ENCODE measurements around the gene RUBCNL.
"Not testable (repeated sequence)": the region's sequence is repeated elsewhere in the genome, so short reads cannot be mapped to it uniquely, and the experiment has no call there.

Gene RUBCNL

GRCh38 chr13:46373623-46374022, 13.4 kb downstream of the RUBCNL start:
- no peak for DNase-seq

DNA sequence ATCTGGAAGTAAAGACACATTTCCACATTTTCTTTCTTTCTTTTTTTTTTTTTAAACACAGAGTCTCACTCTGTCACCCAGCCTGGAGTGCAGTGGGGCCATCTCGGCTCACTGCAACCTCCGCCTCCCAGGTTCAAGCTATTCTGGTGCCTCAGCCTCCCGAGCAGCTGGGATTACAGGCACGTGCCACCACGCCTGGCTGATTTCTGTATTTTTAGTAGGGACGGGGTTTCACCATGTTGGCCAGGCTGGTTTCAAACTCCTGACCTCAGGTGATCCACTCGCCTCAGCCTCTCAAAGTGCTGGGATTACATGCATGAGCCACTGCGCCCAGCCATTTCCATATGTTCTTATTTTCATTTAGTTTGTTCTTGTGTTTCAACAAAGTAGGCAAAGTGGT, 14.1 kb downstream of the RUBCNL start:
- DNase-seq, result not testable (repeated sequence)

GRCh38 chr13:46372071-46372470, 15.0 kb downstream of the RUBCNL start:
- DNase-seq, result no peak

- DNase-seq, result no peak
Observed at GRCh38 chr13:46369506-46370277, 17.4 kb downstream of the RUBCNL start.

DNA sequence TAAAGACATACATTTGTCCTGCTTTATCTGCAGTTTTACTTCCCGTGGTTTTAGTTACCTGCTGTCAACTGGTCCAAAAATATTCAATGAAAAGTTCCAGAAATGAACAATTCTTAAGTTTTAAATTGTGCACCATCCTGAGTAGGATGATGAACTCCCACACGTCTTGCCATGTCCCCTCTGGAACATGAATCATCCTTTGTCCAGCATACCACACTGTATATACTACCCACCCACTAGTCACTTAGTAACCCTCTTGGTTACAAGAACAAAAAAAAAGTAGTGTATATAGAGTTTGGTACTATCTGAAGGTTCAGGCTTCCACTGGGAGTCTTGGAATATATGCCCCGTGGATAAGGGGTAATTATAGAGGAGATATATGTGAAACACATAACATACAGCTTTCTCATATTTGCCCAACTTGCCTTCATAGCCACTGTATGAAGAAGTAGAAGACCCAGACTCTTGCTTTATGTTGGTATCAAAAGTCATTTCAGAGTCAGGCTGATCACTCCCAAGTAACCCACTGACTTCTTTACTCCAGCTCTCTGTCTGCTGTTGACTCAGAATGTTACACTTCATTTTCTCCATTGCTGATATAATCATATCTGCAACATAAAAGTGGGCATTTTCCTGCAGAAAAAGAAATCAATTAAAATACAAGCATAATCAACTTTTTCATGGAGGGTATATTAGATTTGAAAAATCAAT, 19.3 kb downstream of the RUBCNL start:
- DNase-seq, result no peak

DNA sequence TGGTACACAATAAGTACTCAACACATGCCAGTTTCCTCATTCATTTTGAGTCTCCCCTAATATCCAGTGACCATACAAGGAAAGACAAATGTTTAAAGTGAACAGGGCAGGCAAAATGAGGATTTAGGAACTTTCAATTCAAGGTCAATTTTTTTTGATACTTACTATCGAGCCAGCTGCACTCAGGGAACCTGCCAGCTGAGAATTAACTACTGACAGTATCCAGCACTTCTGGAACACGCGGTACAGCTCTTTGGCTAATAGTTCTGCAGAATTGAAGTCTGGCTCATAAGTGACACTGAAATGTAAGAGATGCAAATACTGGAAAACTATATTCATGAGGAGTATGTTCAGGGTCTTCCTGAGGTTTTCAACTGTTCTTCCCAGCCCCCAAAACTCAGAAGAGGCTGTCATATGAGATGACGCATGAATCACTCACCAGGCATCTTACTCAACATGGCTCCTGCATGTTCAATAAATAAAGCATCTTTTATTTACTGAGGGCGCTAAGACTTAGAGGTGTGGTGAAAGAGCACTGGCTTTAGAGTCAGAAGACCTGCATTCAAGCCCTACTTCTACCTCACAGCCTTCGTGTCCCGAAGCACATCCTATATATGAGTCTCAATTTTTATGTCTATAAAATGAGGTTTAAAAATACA, 25.6 kb downstream of the RUBCNL start:
- DNase-seq, result no peak

GRCh38 chr13:46360604-46361003, 26.4 kb downstream of the RUBCNL start:
- no peak for DNase-seq

- no peak for DNase-seq
Observed at GRCh38 chr13:46359714-46360113, 27.3 kb downstream of the RUBCNL start.

- DNase-seq, result no peak
Observed at GRCh38 chr13:46355901-46356590, 31.0 kb downstream of the RUBCNL start.

DNA sequence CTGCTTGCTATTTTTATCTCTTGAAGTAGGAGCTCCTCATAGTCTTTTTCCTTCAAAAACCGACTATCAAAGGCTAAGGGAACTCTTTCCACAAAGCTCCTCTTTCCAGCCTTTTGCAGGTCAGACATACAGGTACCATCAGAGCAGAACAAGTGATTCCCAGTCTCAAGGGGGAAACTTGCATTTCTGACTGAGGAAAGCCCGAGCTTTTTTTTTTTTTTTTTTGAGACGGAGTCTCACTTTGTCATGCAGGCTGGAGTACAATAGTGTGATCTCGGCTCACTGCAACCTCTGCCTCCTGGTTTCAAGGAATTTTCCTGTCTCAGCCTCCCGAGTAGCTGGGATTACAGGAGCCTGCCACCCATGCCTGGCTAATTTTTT, 32.0 kb downstream of the RUBCNL start:
- DNase-seq, result no peak

- DNase-seq, result no peak
Observed at GRCh38 chr13:46354156-46355087, 32.6 kb downstream of the RUBCNL start.

DNA sequence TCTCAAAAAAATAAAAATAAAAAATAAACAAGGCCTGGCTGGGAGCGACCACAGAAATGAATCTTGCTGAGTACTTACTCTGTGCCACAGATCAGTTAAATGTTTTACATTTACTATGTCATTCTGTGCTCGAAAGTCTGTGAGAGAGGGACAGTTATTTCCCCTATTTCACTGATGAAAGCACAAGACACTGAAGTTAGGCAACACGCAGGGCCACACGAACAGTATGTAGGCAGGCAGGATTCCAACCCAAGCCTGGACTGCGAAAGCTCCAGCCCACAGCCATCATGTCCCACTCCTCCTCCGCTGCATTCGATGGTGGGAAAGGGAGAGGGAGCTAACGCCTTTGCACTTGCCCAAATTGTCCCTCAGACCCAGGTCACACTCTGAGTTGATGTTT, 34.2 kb downstream of the RUBCNL start:
- no peak for DNase-seq

- no peak for DNase-seq
Observed at GRCh38 chr13:46350003-46350402, 37.0 kb downstream of the RUBCNL start.

- DNase-seq, result no peak
Observed at GRCh38 chr13:46348961-46349360, 38.1 kb downstream of the RUBCNL start.

DNA sequence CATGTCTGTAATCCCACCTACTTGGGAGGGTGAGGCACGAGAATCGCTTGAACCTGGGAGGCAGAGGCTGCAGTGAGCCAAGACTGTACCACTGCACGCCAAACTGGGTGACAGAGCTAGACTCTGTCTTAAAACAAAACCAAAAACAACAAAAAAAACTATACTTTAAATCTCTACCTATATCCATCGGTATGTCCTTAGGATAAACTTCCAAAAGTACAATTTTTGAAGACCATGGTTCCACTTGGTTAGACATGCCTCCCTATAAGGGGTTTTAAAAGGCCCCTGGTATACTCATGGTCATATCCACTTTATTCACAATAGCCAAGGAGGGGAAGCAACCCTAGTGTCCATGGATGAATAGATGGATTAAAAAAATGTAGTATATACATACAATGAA, 39.8 kb downstream of the RUBCNL start:
- no peak for DNase-seq

DNA sequence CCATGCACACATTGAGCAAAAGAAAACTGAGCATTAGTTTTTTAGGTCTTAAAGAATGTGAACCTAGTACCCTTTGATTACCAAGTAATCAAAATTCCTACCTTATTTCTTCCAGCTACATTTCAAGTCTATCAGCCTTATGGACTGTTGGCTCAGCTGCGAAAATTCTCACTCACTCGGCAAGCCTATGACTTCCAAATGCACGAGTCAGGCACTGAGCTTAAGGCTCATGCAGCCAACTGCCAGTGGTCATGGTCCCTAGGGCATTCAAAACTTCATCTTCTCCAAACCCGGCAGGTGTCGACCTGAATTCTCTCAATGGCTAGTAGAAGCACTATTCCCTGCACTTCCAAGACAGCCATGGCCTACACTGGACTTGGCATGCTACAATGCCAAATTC, 41.2 kb downstream of the RUBCNL start:
- no peak for DNase-seq

DNA sequence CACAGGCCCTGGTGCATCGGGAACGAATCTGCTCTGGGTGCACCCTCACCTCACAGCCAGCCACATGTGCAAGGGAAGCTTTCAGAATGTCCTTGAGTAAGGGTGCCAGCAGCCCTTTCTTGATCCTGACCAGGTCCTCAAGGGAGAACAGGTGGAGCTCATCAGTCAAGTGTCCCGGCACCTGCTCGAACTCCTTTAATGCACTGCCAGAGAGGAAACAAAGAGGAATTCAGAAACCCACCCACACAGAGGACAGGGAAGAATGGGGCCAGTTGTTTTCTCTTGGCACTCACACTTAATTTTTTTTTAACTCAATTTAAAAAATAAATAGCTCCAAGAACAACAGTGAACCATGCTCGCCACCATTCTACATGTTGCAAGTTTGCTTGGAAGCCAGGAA, 41.7 kb downstream of the RUBCNL start:
- peak; percentile 37 for DNase-seq

DNA sequence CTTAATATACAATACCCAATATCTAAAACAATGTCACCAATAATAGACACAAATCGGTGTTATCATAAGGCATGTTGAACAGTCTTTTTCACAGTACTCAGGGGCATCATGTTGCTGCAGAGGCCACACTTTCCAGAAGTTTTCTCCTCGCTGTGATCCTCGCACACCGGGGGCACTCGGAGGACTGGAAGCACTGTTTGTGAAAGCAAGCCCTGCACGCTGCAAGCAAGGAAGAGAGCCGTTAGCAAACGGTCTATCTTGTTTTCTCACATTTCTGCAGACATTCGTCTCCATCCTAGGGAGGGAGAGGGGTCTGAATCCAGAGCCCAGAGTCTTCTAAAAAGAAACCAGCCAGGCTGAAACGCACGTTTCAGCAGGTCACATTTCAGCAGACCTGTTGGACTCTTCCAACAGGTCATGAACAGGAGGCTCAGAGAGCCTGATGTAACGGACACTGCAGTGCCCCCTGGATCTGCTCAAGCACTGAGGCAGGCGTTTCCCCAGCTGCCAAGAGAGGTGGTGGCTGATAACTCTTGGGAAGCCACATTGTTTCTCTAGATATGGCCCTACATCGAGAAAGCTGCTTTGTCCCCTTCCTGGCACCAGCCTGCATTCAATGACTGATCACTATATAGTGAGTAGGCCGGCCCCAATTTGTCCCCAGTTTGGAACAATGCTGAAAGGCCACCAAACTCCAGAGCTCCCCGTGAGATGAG, 43.6 kb downstream of the RUBCNL start:
- DNase-seq, result no peak

GRCh38 chr13:46342538-46342937, 44.5 kb downstream of the RUBCNL start:
- DNase-seq, result no peak

DNA sequence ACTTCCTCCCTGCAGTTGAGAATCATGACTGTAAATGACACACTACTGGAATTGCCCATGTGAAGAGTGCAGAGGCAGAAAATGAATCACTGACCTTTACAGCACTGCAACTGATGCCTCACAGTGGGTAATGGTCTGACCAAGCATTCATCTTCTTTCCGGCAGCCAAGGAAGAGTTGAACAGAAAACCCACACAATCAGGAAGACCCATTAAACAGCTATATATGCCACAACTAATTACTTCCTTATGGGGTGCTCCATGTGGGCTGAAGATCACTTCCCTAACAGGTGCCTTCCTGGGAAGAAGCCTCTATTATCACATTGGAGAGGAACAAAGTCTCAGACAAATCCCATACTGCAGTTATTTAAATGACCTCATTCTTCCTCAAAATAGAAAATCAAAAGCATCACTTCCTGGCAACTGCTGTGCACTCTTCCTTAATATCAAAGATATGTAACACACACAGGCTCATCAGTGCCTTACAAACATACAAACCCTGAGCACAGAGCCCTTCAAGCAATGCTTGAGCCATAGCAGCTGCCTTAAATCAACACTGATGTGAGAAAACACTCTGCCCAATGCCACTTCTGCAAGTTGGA, 45.8 kb downstream of the RUBCNL start:
- no peak for DNase-seq

- no peak for DNase-seq
Observed at GRCh38 chr13:46340631-46341111, 46.4 kb downstream of the RUBCNL start.

Data from NCI-H2107 (cell line).